ENCODE measurements around the gene DLG2. TPM values are rescaled to one million over a fixed set of nuclear protein-coding genes. Genes with fewer than 3 reads are reported as not detected.

DLG2 gene
- total and polyA plus RNA-seq, 2 of the 4 experiments (the other 2 are of a cell fraction), result 0.31 to 0.36 TPM

DNA sequence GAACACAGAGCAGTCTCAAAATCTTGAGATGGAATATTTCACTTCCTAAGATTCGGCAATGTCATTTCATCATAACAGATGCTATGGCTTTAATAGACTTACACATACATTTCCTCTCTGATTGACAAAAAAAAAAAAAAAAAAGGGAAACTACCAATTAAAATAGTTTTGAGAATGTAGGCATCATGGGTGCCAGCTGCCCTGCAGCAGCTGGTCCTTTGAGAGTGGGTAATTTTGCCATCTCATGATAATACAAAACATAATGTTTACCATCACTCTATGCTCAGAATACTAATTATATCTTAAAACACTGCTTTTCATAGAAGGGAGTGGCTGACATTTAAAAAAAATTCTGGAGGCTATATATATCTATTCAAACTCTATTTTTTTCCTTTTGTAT, 1565.4 kb downstream of the DLG2 start:
- no peak overlapping the region for H2BK120ac ChIP-seq (ENCODE audit: low read depth, low read length)
- H3K4me2 ChIP-seq (ENCODE audit: low read depth, low read length), result no peak overlapping the region
- no peak overlapping the region for H2AK5ac ChIP-seq (ENCODE audit: low read depth, low read length)
- TF ChIP-seq, protein P1, sequence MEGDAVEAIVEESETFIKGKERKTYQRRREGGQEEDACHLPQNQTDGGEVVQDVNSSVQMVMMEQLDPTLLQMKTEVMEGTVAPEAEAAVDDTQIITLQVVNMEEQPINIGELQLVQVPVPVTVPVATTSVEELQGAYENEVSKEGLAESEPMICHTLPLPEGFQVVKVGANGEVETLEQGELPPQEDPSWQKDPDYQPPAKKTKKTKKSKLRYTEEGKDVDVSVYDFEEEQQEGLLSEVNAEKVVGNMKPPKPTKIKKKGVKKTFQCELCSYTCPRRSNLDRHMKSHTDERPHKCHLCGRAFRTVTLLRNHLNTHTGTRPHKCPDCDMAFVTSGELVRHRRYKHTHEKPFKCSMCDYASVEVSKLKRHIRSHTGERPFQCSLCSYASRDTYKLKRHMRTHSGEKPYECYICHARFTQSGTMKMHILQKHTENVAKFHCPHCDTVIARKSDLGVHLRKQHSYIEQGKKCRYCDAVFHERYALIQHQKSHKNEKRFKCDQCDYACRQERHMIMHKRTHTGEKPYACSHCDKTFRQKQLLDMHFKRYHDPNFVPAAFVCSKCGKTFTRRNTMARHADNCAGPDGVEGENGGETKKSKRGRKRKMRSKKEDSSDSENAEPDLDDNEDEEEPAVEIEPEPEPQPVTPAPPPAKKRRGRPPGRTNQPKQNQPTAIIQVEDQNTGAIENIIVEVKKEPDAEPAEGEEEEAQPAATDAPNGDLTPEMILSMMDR (conservative IDR thresholded peaks at IDR 0.05; ENCODE audit: low read depth, low read length), result no peak
- no peak overlapping the region for H2AK9ac ChIP-seq (replicated peaks; ENCODE audit: low read depth, low read length, poor library complexity)
- no peak overlapping the region for H3K4ac ChIP-seq (ENCODE audit: low read depth, low read length)
- H3K36me3 ChIP-seq (ENCODE audit: control insufficient read depth, insufficient read depth, low read length), result no peaks in the 10 kb centered on the region
- no peak overlapping the region for H4K5ac ChIP-seq (ENCODE audit: low read depth, low read length)
- no peak overlapping the region for H2BK5ac ChIP-seq (ENCODE audit: low read depth, low read length, poor library complexity, severe bottlenecking)
- no peak overlapping the region for H3K56ac ChIP-seq (ENCODE audit: extremely low read depth, insufficient read depth, low read length)
- no peaks in the 10 kb centered on the region for H3K9me1 ChIP-seq (ENCODE audit: insufficient read depth, low read length)
- no peak overlapping the region for H3K4me3 ChIP-seq (ENCODE audit: insufficient read depth, low read depth, low read length)
- H3K9ac ChIP-seq (ENCODE audit: low read depth, low read length), result no peak overlapping the region
- ATAC-seq (ENCODE audit: low read depth), result no peak
- H4K91ac ChIP-seq (ENCODE audit: insufficient read depth, low read depth, low read length), result no peak overlapping the region
- no peak overlapping the region for H2BK15ac ChIP-seq (ENCODE audit: low read depth, low read length)
- POLR2A ChIA-PET (ENCODE audit: unreplicated experiment), result no interaction called here
- no peaks in the 10 kb centered on the region for H3K9me3 ChIP-seq (ENCODE audit: control insufficient read depth, insufficient read depth, low read length)
- no peak overlapping the region for H3K27ac ChIP-seq (ENCODE audit: insufficient read depth, low read length)
- no peak overlapping the region for H2BK20ac ChIP-seq (ENCODE audit: low read depth, low read length)
- H3K18ac ChIP-seq (ENCODE audit: low read depth, low read length), result no peak overlapping the region
- dilution Hi-C loops (cut with HindIII; ENCODE audit: low sequenced_read_pairs, unreplicated experiment) (no loop called here), intact Hi-C loops (cut with micrococcal nuclease) (no loop called here), in situ Hi-C loops (cut with MboI; ENCODE audit: low sequenced_read_pairs) (no loop called here)
- WGBS, 2 experiments (ENCODE audit: extremely low coverage in 2 of 2, insufficient read length in 1 of 2), result no CpG with 5 or more reads among the region's 1 CpG
- no peaks in the 10 kb centered on the region for H4K20me1 ChIP-seq (ENCODE audit: insufficient read depth, low read length)
- no peak overlapping the region for H3K14ac ChIP-seq (replicated peaks; ENCODE audit: low read depth, low read length)
- H3K27me3 ChIP-seq (ENCODE audit: control insufficient read depth, insufficient read depth, low read length), result no peaks in the 10 kb centered on the region
- H4K8ac ChIP-seq (ENCODE audit: low read depth in 2 of 2, low read length in 2 of 2), result no peak overlapping the region
- H3K79me1 ChIP-seq (ENCODE audit: low read depth in 1 of 2, low read length in 2 of 2), result no peaks in the 10 kb centered on the region
- CTCF ChIA-PET, result no interaction called here
- H3K4me1 ChIP-seq (ENCODE audit: control insufficient read depth, insufficient read depth, low read length), result no peaks in the 10 kb centered on the region
- no peak for DNase-seq
- H2AFZ ChIP-seq (replicated peaks; ENCODE audit: low read length, poor library complexity), result no peak overlapping the region
- no TSS peak for BruUV-seq (replicated peaks)
- no peak overlapping the region for H3K23ac ChIP-seq (ENCODE audit: low read depth, low read length)

Measured in IMR-90 (cell line).